ENCODE data around the gene AP3B1. TPM values are rescaled to one million over a fixed set of nuclear protein-coding genes. Genes with fewer than 3 reads are reported as not detected.

The AP3B1 gene
- total RNA-seq, 1 experiment from 2014 or later = 39.7 TPM

GRCh38 chr5:78060421-78060820 lies 234.1 kb downstream of the AP3B1 start:
- Mint-ChIP-seq H3K27ac (ENCODE audit: low read depth, unreplicated experiment) (no peak overlapping the region), H3K4me3 (ENCODE audit: unreplicated experiment) (no peak overlapping the region), H3K9me3 (ENCODE audit: unreplicated experiment) (no peaks in the 10 kb centered on the region), H3K27me3 (ENCODE audit: insufficient read depth, unreplicated experiment) (no peaks in the 10 kb centered on the region), H3K36me3 (ENCODE audit: insufficient read depth, unreplicated experiment) (no peaks in the 10 kb centered on the region), H3K4me1 (ENCODE audit: insufficient read depth, unreplicated experiment) (no peaks in the 10 kb centered on the region)
- DNase-seq (ENCODE audit: unreplicated experiment) = no peak
- ChIA-PET CTCF (no interaction called here), POLR2A (no interaction called here)
- no peak for TF ChIP-seq CTCF (IDR thresholded peaks at IDR 0.05; ENCODE audit: unreplicated experiment)
- no TSS peak for BruUV-seq (replicated peaks)
- intact Hi-C loops (cut with micrococcal nuclease) = no loop called here

GRCh38 chr5:78058625-78059024 lies 235.9 kb downstream of the AP3B1 start:
- CTCF ChIA-PET = interaction anchor here (0.8 kb wide), 1 partner anchor 217 kb away, joined by 3 read pairs; no protein-coding TSS in a partner anchor
- intact Hi-C loops (cut with micrococcal nuclease) = no loop called here
- no peak for TF ChIP-seq CTCF (IDR thresholded peaks at IDR 0.05; ENCODE audit: unreplicated experiment)
- DNase-seq (ENCODE audit: unreplicated experiment) = no peak
- Mint-ChIP-seq H3K27ac (ENCODE audit: low read depth, unreplicated experiment) (no peak overlapping the region), H3K27me3 (ENCODE audit: insufficient read depth, unreplicated experiment) (no peaks in the 10 kb centered on the region), H3K4me1 (ENCODE audit: insufficient read depth, unreplicated experiment) (no peaks in the 10 kb centered on the region), H3K9me3 (ENCODE audit: unreplicated experiment) (no peaks in the 10 kb centered on the region), H3K36me3 (ENCODE audit: insufficient read depth, unreplicated experiment) (no peaks in the 10 kb centered on the region), H3K4me3 (ENCODE audit: unreplicated experiment) (no peak overlapping the region)
- POLR2A ChIA-PET = no interaction called here
- BruUV-seq (replicated peaks) = no TSS peak

GRCh38 chr5:78056901-78057514 lies 237.5 kb downstream of the AP3B1 start:
- CTCF ChIA-PET = no interaction called here
- Mint-ChIP-seq H3K27me3 (ENCODE audit: insufficient read depth, unreplicated experiment) (no peaks in the 10 kb centered on the region), H3K4me1 (ENCODE audit: insufficient read depth, unreplicated experiment) (no peaks in the 10 kb centered on the region), H3K4me3 (ENCODE audit: unreplicated experiment) (no peak overlapping the region), H3K36me3 (ENCODE audit: insufficient read depth, unreplicated experiment) (no peaks in the 10 kb centered on the region), H3K9me3 (ENCODE audit: unreplicated experiment) (no peaks in the 10 kb centered on the region), H3K27ac (ENCODE audit: low read depth, unreplicated experiment) (no peak overlapping the region)
- TF ChIP-seq CTCF (IDR thresholded peaks at IDR 0.05; ENCODE audit: unreplicated experiment) = no peak
- POLR2A ChIA-PET = no interaction called here
- DNase-seq (ENCODE audit: unreplicated experiment) = no peak
- intact Hi-C loops (cut with micrococcal nuclease) = no loop called here
- no TSS peak for BruUV-seq (replicated peaks)

GRCh38 chr5:78056053-78056452 lies 238.4 kb downstream of the AP3B1 start:
- Mint-ChIP-seq H3K9me3 (ENCODE audit: unreplicated experiment) (no peaks in the 10 kb centered on the region), H3K27ac (ENCODE audit: low read depth, unreplicated experiment) (no peak overlapping the region), H3K4me3 (ENCODE audit: unreplicated experiment) (no peak overlapping the region), H3K4me1 (ENCODE audit: insufficient read depth, unreplicated experiment) (no peaks in the 10 kb centered on the region), H3K27me3 (ENCODE audit: insufficient read depth, unreplicated experiment) (no peaks in the 10 kb centered on the region), H3K36me3 (ENCODE audit: insufficient read depth, unreplicated experiment) (no peaks in the 10 kb centered on the region)
- intact Hi-C loops (cut with micrococcal nuclease) = no loop called here
- no TSS peak for BruUV-seq (replicated peaks)
- POLR2A ChIA-PET = no interaction called here
- TF ChIP-seq CTCF (IDR thresholded peaks at IDR 0.05; ENCODE audit: unreplicated experiment) = no peak
- DNase-seq (ENCODE audit: unreplicated experiment) = no peak
- CTCF ChIA-PET = no interaction called here

All from MCF 10A (cell line).